CD4-positive, alpha-beta T cell treated with Interleukin-2 at 100 ng/mL for 4 hours (primary cell): ENCODE measurements around the gene MICAL3.

ENCODE experiments used
- DNase-seq: peaks from one replicate; pipeline ENCODE4 v3.0.0-alpha.2; 2020; ENCODE audit warnings: low spot score

Gene MICAL3

DNA sequence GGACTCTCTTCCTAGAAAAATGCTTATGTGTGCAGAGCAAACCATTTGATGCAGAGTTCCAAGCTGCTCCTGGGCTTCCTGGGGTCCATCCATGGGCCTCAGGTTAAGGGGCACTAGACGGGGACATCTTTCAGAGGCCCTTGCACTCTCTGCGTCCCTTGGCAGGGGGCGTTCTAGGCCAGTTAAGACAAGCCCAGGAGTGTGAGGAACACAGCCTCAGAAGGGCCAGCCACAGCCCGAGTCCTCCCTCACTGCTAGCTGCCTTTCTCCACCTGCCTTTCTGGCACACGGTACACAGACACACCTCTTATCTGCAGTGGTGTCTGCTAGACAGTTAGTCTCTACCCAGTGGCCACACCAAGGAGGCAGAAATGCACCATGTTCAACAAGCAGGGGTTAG, 232.1 kb downstream of the MICAL3 start:
- no peak for DNase-seq

DNA sequence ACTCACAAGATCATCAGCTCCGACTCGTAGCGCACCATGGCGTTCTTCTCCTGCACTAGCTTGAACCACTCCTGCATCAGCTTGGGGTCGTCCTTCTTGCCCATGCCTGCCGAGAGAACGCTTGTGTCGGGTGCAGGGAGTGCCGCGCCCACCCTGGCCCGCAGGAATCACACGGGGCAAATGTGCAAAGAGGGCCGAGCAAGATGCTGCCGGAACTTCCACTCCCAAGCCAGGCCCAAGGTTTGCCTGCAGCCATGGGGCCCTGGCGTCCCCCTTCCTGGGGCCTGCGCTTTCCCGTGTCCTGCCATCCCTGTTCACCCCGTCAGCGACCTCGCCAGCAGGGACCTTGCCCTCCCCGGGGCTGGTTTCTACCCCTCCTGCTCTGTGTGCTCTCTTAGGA, 233.2 kb downstream of the MICAL3 start:
- DNase-seq = no peak

GRCh38 chr22:17789379-17790200, 234.8 kb downstream of the MICAL3 start:
- DNase-seq = no peak

DNA sequence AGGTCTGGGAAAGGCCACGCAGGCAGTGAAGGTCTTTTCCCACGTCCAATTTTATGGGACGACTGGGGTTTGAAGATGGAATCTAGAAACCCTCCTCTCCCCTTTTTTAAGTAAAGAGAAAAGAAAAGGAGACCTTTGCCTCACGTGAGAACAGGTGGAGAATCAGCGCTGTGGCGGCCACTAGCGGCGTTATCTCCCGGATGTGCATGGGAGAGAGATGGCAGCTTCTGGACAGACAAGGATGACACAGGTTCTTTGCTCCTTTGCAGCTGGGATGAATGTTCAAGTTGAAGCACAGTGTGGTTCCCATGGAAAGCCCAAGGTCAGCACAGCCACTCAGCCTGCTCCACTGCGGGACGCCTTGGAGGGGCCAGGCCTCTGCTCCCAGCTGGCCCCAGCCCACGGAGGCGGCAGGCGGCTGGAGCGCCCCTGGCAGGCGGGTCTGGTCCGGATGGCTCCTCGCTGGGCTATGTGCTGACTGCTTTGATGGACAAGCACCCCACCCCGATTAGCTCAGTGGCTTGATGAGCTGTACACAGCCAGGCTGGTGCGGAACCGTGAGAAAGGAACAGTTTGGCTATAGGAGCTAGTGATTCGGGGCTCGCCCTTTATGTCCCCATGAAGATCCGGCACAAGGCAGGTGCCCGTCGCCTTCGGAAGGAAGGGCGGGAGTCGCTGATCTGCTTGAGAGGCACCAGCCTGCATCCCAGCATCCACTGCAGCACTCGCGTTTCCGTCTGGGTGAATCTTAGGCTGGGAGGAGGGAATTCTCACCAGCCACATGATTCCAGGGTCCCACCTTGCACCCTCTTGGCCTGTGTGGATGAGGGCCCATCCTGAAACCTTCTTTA, 235.6 kb downstream of the MICAL3 start:
- no peak for DNase-seq

DNA sequence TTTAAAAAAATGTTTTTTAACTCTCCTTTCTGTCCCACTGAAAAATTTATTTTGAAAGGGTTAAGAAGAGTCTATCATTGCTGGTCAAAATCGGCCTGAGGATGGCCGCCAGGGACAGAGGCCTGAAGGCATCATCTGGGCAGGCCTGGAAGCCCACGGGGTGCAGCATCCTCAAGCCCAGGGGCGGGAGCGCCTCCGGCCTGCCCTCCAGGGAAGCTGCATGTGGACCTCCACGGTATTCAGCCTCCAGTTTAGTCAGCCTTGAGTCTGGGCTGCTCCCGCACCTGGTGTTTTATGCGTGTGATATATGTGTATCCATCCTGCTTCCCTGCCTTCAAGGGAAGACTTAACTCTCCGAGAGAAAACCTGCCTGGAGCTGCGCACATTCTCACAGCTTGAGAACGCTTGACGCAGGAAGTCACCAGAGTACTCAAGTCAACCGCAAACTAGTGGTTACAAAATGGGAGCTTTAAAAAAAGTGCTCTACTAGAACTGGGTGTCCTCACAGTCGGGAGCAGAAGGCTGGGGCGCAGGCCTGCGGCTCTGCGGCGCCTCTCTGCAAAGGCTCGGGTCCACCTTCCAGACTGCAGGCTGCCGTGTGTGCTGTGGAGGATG, 236.5 kb downstream of the MICAL3 start:
- DNase-seq = no peak

- DNase-seq = no peak
Measured at GRCh38 chr22:17787241-17787640, 237.1 kb downstream of the MICAL3 start.

DNA sequence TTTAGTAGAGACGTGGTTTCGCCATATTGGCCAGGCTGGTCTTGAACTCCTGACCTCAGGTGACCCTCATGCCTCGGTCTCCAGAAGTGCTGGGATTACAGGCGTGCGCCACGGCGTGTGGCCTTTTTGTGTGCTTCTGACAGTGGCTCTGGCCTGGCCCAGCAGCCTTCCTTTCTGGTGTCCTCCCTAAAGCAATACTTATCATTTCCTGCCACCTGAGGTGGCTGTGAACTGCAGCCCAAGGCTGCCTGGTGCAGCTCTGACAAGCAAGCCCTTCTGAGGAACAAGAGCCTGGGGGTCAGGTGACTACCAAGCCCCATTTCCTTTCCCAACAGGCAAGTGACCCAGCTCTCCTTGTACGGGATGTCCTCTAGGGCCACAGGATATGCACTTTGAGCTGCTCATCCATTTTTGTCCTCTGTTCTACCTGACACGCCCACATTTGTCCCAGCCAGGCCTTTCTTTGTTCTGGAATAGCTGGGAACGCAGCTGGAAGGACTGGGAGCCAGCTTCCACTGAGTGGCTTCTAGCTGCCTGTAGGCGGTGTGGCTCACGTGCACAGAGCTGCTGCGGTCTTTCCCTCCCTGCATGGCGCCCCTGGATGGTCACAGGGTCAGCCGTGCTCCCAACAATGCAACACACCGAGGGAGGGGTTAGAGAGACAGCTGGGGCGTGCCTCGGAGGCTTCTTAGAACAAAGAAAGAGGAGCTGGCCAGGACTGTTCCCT, 237.8 kb downstream of the MICAL3 start:
- no peak for DNase-seq

DNA sequence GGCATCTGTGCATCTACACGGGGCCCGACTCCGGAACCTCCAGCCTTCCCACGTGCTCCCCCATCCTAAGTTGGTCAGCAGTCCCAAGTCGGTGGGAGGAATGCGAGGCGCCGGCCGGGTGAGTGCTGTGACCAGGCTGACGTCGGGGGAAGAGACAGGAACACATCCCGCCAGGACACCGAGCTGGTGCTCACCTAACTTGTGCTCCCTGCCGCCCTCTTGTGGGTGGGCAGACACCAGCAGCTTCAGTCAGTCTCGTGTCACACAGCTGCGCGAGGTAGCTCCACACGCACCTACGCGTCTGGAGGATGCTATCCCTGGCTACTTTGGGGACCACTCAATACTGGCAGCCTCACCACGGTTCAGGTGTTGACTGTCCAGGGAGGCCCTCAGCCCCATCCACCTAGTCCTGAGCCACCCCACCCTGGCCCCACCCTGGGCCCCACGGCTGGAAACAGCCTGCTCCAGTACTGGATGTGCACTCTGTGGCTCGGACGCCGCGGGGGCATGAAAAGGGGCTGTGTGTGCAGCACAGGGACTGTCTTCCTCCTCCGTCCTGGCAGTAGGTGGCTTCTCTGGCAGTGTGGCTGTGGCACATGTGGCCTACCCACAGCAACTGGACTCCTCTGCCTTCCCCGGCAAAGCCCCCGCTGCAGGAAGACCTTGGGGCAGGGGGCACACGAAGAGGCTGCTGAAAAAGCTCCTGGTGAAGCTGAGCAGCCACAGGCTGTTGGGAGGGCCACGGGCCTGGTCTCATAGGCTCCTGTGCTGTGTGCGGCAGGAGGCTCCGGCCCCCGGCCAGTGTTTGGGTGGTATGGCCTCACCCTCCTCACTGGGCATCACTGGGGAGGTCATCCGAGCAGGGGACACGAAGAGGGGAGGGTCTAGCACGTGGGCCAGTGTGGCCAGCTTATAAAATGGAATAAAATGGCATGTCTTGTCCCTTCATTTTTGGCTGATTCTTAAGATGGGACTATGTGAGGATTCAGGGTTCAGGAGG, 238.9 kb downstream of the MICAL3 start:
- peak; percentile 75 for DNase-seq

- no peak for DNase-seq
Measured at GRCh38 chr22:17784776-17785175, 239.6 kb downstream of the MICAL3 start.

- DNase-seq = no peak
Measured at GRCh38 chr22:17783773-17784480, 240.4 kb downstream of the MICAL3 start.

GRCh38 chr22:17783312-17783711, 241.0 kb downstream of the MICAL3 start:
- no peak for DNase-seq

- no peak for DNase-seq
Measured at GRCh38 chr22:17782621-17783020, 241.7 kb downstream of the MICAL3 start.

GRCh38 chr22:17782158-17782557, 242.2 kb downstream of the MICAL3 start:
- DNase-seq = no peak

GRCh38 chr22:17781319-17782031, 242.9 kb downstream of the MICAL3 start:
- DNase-seq = peak; percentile 74

- DNase-seq = no peak
Measured at GRCh38 chr22:17780741-17781318, 243.5 kb downstream of the MICAL3 start.

- no peak for DNase-seq
Measured at GRCh38 chr22:17780116-17780740, 244.1 kb downstream of the MICAL3 start.

DNA sequence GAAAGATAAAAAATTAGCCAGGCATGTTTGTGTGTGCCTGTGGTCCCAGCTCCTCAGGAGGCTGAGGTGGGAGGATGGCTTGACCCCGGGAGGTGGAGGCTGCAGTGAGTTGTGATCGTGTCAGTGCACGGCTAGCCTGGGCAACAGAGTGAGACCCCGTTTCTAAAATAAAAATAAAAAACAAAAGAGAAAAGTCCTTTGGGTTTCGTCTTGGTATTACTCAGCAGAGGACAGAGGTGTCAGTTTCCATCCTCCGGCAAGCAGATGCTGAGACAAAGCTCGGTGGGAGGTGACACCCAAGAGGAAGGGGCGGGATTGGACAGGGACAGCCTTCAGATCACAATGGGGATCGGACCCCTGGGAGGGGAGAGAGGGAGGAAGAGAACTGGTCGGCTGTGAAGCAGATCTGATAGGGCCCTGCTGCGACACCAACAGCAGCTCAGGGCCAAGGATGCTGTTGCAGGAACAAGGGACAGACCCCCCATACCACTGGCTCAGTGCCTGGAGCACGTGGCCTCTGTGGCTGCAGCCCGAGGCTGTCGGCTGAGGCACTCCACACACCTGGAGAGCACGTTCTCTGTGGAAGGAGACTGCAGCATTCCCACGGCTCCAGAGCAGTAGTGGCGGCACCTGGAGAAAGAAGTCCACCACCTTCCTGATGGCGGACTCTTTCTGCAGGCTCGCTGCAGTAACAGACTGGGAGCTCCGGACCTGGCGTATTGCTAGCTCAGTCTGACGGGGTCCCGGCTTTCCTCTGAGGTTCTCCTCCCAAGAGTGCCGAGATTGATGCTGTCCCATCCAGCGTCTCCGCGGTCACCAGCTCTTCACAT, 244.9 kb downstream of the MICAL3 start:
- DNase-seq = peak; percentile 11
